NT2/D1 (cell line): ENCODE data around the gene LPIN3.

Experiments used
- DNase-seq: peaks from one replicate; pipeline ENCODE4 v3.0.0-alpha.2; 2011; ENCODE audit warnings: low read depth, low spot score
- H3K27me3 ChIP-seq: 2 replicates; pipeline ENCODE4 v1.6.0; 2011; ENCODE audit warnings: mild to moderate bottlenecking; ENCODE audit not compliant: insufficient read length, insufficient read depth
- H3K36me3 ChIP-seq: 2 replicates; pipeline ENCODE4 v1.6.1; 2011; ENCODE audit warnings: mild to moderate bottlenecking, low read length, mixed read lengths; ENCODE audit not compliant: insufficient read depth, insufficient read length
- H3K4me1 ChIP-seq: 2 replicates; pipeline ENCODE4 v1.5.1; 2011; ENCODE audit not compliant: insufficient read depth, insufficient read length
- H3K4me3 ChIP-seq: 2 replicates; pipeline ENCODE4 v1.5.1; 2011; ENCODE audit warnings: low read depth; ENCODE audit not compliant: insufficient read length
- H3K9ac ChIP-seq: 2 replicates; pipeline ENCODE4 v1.6.0; 2011; ENCODE audit warnings: low read depth; ENCODE audit not compliant: insufficient read length
- H3K9me3 ChIP-seq: 2 replicates; pipeline ENCODE4 v1.5.1; 2011; ENCODE audit warnings: mild to moderate bottlenecking, low read length; ENCODE audit not compliant: insufficient read depth
- SUZ12 ChIP-seq: IDR thresholded peaks from 2 replicates; pipeline ENCODE4 v1.6.1; 2011; ENCODE audit not compliant: insufficient read length, insufficient read depth; ENCODE audit errors: extremely low read depth
- YY1 ChIP-seq: IDR thresholded peaks from 2 replicates; pipeline ENCODE4 v1.6.1; 2011; ENCODE audit not compliant: insufficient read length, insufficient read depth
- ZNF274 ChIP-seq: IDR thresholded peaks from 2 replicates; pipeline ENCODE4 v1.6.1; 2011; ENCODE audit warnings: mild to moderate bottlenecking, low read depth, low read length

Gene LPIN3

DNA sequence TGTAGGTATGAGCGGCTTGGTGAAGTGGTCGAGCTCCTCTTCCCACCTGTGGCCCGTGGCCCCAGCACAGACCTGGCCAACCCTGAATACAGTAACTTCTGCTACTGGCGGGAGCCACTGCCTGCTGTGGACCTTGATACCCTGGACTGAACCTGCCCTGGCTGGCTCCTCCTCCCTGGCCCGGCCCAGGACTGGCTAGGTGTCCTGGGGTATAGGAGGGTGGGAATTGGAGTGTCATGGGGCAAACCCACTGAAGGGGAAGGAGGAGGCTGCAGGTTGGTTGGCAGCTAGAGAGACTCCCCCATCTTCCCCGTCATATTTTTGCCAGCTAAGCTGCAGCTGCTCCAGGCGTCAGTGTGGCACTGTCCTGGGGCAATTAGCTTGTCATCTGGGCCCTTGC is 18.1 kb downstream of the LPIN3 start:
- H3K9ac ChIP-seq, result no peak overlapping the region
- H3K4me1 ChIP-seq, result peaks cover under 1% of the 10 kb centered on the region
- no peaks in the 10 kb centered on the region for H3K27me3 ChIP-seq
- no peaks in the 10 kb centered on the region for H3K9me3 ChIP-seq
- no peak overlapping the region for H3K4me3 ChIP-seq
- DNase-seq, result no peak
- TF ChIP-seq YY1 (no peak), ZNF274 (no peak), SUZ12 (no peak)
- peaks cover 69% of the 10 kb centered on the region for H3K36me3 ChIP-seq

DNA sequence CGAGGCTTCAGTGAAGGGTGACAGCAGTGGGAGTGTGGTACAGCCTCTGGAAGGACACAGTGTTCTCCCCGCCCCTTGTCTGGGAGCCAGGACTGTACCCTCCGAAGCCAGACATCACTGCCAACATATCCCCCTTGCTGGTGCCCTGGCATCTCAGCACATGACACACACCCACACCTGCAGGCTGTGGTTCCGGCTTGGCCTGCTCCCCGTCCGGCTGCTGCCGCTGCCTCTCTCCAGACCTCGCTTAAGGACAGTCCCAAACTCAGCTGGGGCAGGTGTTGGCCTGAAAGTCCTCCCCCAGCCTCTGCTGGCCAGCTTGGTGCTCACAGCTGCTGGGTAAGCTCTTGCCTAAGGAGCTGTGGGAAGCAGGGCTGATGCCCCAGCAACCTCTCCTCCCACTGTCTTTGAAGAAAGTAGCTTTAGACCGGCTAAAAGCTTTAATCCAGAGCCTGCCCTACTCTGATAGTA is 19.0 kb downstream of the LPIN3 start:
- Histone ChIP-seq H3K9me3 (no peaks in the 10 kb centered on the region), H3K36me3 (peaks cover 74% of the 10 kb centered on the region), H3K27me3 (peaks cover 6% of the 10 kb centered on the region), H3K4me1 (peaks cover 9% of the 10 kb centered on the region), H3K9ac (no peak overlapping the region), H3K4me3 (no peak overlapping the region)
- DNase-seq, result no peak
- no peak for TF ChIP-seq ZNF274
- no peak for TF ChIP-seq SUZ12
- no peak for TF ChIP-seq YY1

DNA sequence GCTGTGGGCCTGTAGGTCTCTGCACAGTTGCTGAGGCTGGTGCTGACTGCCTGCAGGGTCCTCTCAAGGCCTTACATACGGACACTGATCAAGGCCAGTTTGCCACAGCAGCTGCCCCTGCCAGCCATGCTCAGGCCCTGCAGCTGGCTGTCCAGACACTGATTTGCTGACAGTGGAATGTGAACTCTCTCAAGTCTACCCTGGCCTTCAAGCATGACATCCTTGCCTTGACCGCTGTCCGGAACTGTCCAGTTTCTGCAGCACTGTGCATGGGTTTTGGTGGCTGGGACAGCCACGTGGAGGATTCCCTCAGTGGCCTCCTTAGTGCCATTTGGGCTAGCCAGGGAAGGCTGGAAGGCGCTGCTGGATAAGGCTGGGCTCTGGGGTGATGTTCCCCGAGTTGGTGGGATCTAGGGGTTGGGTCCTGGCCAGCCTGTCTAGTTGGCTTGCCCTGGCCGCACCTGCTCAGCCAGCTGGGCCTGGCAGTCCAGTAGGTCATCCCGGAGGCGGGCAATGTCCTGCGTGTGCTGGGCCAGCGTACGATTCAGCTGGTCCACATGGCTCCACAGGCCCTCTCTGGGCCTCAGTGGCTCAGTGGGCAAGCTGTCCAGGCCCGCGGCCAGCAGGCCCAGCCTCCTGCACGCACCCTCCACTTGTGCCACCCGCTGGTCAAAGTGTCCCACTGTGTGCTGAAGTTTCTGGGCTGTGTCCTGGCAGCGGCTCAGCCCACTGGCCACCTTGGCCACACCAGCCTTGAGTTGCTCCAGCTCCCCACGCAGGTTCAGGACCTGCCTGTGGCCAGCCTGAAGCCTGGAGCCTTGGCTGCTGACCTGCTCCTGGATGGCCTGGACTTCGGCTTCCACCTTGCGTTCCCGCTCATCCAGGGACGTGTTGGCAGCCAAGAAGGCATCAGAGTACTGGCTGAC is 20.5 kb downstream of the LPIN3 start:
- Histone ChIP-seq H3K36me3 (peaks cover 65% of the 10 kb centered on the region), H3K9ac (no peak overlapping the region), H3K27me3 (peaks cover 22% of the 10 kb centered on the region), H3K4me3 (no peak overlapping the region), H3K9me3 (no peaks in the 10 kb centered on the region), H3K4me1 (peaks cover 15% of the 10 kb centered on the region)
- TF ChIP-seq SUZ12 (no peak), YY1 (no peak), ZNF274 (no peak)
- no peak for DNase-seq

DNA sequence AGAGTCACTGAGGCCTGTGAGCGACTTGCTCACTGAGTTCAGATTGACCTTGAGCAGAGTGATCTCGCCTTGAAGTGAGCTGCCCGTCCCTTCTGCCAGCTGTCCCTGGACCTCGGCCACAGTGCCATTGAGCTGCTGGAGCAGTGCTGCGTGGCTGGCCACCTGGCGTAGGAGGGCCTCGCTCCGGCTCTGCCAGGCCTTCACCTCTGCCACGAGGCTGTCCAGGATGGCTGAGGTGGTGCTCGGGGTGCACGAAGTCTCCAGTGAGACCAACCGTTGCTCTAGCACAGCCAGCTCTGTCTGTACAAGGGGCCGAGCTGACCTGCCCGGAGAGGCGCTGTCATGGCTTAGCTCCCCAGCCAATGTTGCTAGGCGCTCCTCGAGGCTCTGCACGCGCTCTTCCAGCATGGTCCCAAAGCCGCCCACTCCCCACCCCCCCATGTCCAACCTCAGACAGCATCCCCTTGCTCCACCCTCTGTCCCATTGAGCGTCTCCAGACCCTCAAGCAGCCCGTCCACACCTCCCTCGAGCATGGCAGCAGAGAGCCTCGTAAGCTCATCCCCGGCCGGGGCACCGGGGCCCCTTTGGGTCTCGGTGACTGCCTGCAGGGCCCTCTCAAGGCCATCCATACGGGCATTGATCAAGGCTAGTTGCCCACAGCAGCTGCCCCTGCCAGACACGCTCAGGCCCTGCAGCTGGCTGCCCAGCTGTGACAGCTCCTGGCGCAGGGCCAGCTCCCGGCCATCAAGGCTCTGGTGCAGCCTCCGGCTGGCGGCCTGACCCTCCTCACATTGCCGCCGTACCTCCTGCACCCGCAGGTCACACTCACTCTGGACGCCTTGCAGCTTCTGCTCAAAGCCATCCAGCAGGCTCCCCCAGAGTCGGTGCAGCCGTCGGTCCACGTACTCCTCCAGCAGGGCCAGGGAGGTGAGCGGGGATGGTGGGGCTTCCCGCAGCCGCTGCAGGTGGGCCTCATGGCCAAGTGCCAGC is 21.4 kb downstream of the LPIN3 start:
- peaks cover 15% of the 10 kb centered on the region for H3K4me1 ChIP-seq
- no peak overlapping the region for H3K9ac ChIP-seq
- peaks cover 26% of the 10 kb centered on the region for H3K27me3 ChIP-seq
- H3K36me3 ChIP-seq, result peaks cover 55% of the 10 kb centered on the region
- no peak for DNase-seq
- no peak overlapping the region for H3K4me3 ChIP-seq
- no peak for TF ChIP-seq YY1
- TF ChIP-seq ZNF274, result no peak
- TF ChIP-seq SUZ12, result no peak
- H3K9me3 ChIP-seq, result no peaks in the 10 kb centered on the region

DNA sequence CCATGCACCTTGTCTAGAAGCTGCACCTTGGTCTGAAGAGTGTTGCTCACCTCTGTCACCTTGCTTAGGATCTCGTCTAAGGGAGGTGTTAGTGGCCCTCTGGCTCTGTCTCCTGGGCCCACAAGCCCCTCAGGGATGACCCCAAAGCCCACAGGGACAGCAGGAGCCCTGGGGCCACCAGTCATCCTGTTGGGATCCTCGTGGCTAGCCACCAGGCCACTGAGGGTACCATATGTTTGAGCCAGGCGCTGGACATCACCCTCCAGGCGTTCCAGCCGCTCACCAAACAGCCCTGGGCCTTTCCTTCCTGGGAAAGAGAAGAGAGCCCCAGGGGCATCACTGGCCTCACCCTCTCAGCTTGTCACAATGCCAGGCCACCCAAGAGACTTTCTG is 22.1 kb downstream of the LPIN3 start:
- Histone ChIP-seq H3K36me3 (peaks cover 50% of the 10 kb centered on the region), H3K27me3 (peaks cover 33% of the 10 kb centered on the region), H3K9ac (no peak overlapping the region), H3K4me1 (peaks cover 15% of the 10 kb centered on the region), H3K4me3 (no peak overlapping the region), H3K9me3 (no peaks in the 10 kb centered on the region)
- no peak for DNase-seq
- TF ChIP-seq YY1, result no peak
- no peak for TF ChIP-seq SUZ12
- no peak for TF ChIP-seq ZNF274

GRCh38 chr20:41363601-41364000 is 23.0 kb downstream of the LPIN3 start:
- peaks cover 37% of the 10 kb centered on the region for H3K27me3 ChIP-seq
- DNase-seq, result no peak
- TF ChIP-seq YY1 (no peak), ZNF274 (no peak), SUZ12 (no peak)
- H3K4me3 ChIP-seq, result no peak overlapping the region
- H3K4me1 ChIP-seq, result peaks cover 15% of the 10 kb centered on the region
- H3K9me3 ChIP-seq, result no peaks in the 10 kb centered on the region
- H3K9ac ChIP-seq, result no peak overlapping the region
- H3K36me3 ChIP-seq, result peaks cover 41% of the 10 kb centered on the region
